OCI-LY1 (cell line): ENCODE measurements around the gene ZNF629.

Source experiments
- H2AFZ ChIP-seq: fragments of 200-600 bp; sonication (generic), shearing (Covaris generic); 2 replicates; pipeline ENCODE4 v1.6.0; 2014; ENCODE audit warnings: antibody characterized with exemption, mild to moderate bottlenecking, low read length
- H3F3A ChIP-seq: fragments of 200-600 bp; sonication (generic), shearing (Covaris generic); 2 replicates; pipeline ENCODE4 v1.6.0; 2014; ENCODE audit warnings: mild to moderate bottlenecking, antibody characterized with exemption, low read length, moderate library complexity; ENCODE audit not compliant: insufficient read depth
- H3K27ac ChIP-seq: fragments of 200-600 bp; sonication (generic); 2 replicates; pipeline ENCODE4 v1.5.1; 2014; ENCODE audit warnings: low read length, mixed run types, mild to moderate bottlenecking, low read depth; ENCODE audit not compliant: poor library complexity, severe bottlenecking
- H3K27me3 ChIP-seq: fragments of 200-600 bp; sonication (generic); 2 replicates; pipeline ENCODE4 v1.6.0; 2014; ENCODE audit warnings: antibody characterized with exemption, mild to moderate bottlenecking, low read length, moderate library complexity; ENCODE audit not compliant: insufficient read depth
- H3K36me3 ChIP-seq: fragments of 200-600 bp; sonication (generic); 2 replicates; pipeline ENCODE4 v1.6.1; 2014; ENCODE audit warnings: mild to moderate bottlenecking, antibody characterized with exemption, low read length, moderate library complexity, mixed read lengths; ENCODE audit not compliant: insufficient read depth
- H3K4me1 ChIP-seq: fragments of 200-600 bp; sonication (generic); 2 replicates; pipeline ENCODE4 v1.5.1; 2014; ENCODE audit warnings: mild to moderate bottlenecking, low read length, moderate library complexity; ENCODE audit not compliant: insufficient read depth, severe bottlenecking
- H3K4me2 ChIP-seq: fragments of 200-600 bp; sonication (generic), shearing (Covaris generic); 2 replicates; pipeline ENCODE4 v1.6.1; 2014; ENCODE audit warnings: low read length
- H3K4me3 ChIP-seq: fragments of 200-600 bp; sonication (generic); 2 replicates; pipeline ENCODE4 v1.5.1; 2014; ENCODE audit warnings: low read length, low read depth, mild to moderate bottlenecking, mixed read lengths; ENCODE audit not compliant: poor library complexity, severe bottlenecking
- H3K79me2 ChIP-seq: fragments of 200-600 bp; shearing (Covaris generic); 2 replicates; pipeline ENCODE4 v1.6.1; 2016; ENCODE audit warnings: mixed run types, low read length, mixed read lengths; ENCODE audit not compliant: insufficient read depth
- H3K9ac ChIP-seq: fragments of 200-600 bp; sonication (generic), shearing (Covaris generic); 2 replicates; pipeline ENCODE4 v1.6.1; 2014; ENCODE audit warnings: mild to moderate bottlenecking, low read length, mixed read lengths
- H3K9me2 ChIP-seq: fragments of 200-600 bp; sonication (generic), shearing (Covaris generic); 2 replicates; pipeline ENCODE4 v1.6.1; 2014; ENCODE audit warnings: low read depth, mild to moderate bottlenecking, low read length, mixed read lengths
- H3K9me3 ChIP-seq: fragments of 200-600 bp; shearing (Covaris generic); 2 replicates; pipeline ENCODE4 v1.6.1; 2014; ENCODE audit warnings: low read length, mixed read lengths
- H4K20me1 ChIP-seq: fragments of 200-600 bp; sonication (generic), shearing (Covaris generic); 2 replicates; pipeline ENCODE4 v1.6.0; 2016; ENCODE audit warnings: mild to moderate bottlenecking, low read length; ENCODE audit not compliant: insufficient read depth
- EZH2 ChIP-seq: fragments of 200-600 bp; sonication (generic), shearing (Covaris generic); IDR thresholded peaks from 2 replicates; pipeline ENCODE4 v1.8.0; 2017; ENCODE audit warnings: borderline replicate concordance, mixed run types, mild to moderate bottlenecking, antibody characterized with exemption, low read length, moderate library complexity, mixed read lengths
- TF ChIP-seq, protein P1 (sequence below): fragments of 200-600 bp; sonication (generic), shearing (Covaris generic); IDR thresholded peaks from 2 replicates; pipeline ENCODE4 v1.5.1; 2017; ENCODE audit warnings: mild to moderate bottlenecking, antibody characterized with exemption, low read length, moderate library complexity, mixed read lengths

ZNF629 gene

DNA sequence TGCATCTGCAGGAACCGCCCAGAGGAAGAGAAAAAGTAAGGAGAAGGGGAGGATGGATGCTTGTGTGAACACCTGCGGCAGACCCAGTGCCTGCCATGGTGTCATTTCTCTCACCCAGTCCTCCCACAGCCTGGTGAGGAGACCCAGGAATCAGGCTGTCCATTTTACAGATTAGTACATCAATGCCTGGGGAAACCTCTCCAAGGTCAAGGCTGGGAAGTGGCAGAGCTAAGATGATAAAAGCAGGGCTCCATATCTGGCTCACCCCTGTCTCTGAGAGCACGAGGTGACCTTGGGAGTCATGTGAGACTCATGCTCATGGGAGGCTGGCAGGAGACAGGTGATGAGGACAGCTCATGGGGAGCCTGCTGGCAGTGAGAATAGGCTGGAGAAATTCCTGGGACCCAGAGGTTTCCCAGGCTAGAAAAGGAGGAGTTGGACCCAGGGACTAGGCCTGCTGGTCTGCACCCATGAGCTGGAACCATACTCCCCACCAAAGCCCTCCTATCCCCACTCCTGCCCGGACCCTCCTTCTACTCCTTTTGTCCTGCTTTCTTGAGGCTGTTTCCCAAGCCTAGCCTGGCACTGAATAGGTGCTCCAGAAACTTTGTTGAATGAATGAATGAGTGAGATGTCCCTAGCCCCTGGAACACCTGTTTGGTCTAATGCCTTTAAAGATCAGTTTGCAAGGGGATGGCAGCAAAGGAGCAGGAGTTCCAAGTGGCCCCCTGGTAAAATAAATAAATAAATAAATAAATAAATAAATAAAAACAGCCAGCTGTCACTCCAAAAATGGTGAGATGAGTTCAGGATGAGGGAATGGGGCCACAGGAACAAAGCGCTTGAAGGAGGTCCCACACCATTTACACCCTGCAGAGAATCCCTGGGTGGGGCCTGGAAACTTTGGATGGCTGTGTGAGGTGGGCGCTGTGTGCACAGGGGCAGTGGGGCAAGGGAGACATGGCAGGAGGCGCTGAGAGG is 1.6 kb downstream of the ZNF629 start:
- no peaks in the 10 kb centered on the region for H3K9me2 ChIP-seq
- no peak overlapping the region for H3K27ac ChIP-seq
- H3K27me3 ChIP-seq, result 0 out of 2 replicates have a peak, but pooled peaks cover 6% of the 10 kb centered on the region
- H2AFZ ChIP-seq, result no peak overlapping the region
- no peak overlapping the region for H3K4me3 ChIP-seq
- H3K4me1 ChIP-seq, result no peaks in the 10 kb centered on the region
- TF ChIP-seq, protein P1, sequence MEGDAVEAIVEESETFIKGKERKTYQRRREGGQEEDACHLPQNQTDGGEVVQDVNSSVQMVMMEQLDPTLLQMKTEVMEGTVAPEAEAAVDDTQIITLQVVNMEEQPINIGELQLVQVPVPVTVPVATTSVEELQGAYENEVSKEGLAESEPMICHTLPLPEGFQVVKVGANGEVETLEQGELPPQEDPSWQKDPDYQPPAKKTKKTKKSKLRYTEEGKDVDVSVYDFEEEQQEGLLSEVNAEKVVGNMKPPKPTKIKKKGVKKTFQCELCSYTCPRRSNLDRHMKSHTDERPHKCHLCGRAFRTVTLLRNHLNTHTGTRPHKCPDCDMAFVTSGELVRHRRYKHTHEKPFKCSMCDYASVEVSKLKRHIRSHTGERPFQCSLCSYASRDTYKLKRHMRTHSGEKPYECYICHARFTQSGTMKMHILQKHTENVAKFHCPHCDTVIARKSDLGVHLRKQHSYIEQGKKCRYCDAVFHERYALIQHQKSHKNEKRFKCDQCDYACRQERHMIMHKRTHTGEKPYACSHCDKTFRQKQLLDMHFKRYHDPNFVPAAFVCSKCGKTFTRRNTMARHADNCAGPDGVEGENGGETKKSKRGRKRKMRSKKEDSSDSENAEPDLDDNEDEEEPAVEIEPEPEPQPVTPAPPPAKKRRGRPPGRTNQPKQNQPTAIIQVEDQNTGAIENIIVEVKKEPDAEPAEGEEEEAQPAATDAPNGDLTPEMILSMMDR, result no peak
- TF ChIP-seq EZH2, result no peak
- H3K4me2 ChIP-seq, result no peak overlapping the region
- H3K79me2 ChIP-seq, result no peaks in the 10 kb centered on the region
- H3F3A ChIP-seq, result no peaks in the 10 kb centered on the region
- H3K9ac ChIP-seq, result no peak overlapping the region
- no peaks in the 10 kb centered on the region for H4K20me1 ChIP-seq
- no peaks in the 10 kb centered on the region for H3K9me3 ChIP-seq
- no peaks in the 10 kb centered on the region for H3K36me3 ChIP-seq

DNA sequence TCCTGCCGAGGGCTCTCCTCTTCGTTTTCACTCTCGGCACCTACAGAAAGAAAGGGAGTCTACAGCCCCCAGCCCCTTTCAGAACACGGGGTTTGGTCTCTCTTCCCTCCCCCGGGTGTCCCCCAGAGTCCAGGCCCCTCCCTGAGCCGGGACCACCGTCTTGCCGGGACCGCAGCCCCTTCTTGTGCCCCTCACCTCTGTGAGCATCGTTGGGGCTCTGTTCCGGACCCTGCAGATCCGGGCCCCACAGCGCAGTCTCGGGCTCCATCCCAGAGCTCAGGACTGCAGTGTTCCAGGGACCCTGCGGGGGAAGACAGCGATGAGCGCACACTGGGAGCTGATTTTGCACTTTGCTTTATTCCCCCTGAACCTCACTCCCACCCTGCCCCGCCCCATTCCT is 2.8 kb downstream of the ZNF629 start:
- Histone ChIP-seq H3K9me2 (no peaks in the 10 kb centered on the region), H3K4me3 (no peak overlapping the region), H3K27me3 (0 out of 2 replicates have a peak, but pooled peaks cover 6% of the 10 kb centered on the region), H4K20me1 (no peaks in the 10 kb centered on the region), H3K9ac (no peak overlapping the region), H3K4me2 (no peak overlapping the region), H2AFZ (no peak overlapping the region), H3K4me1 (no peaks in the 10 kb centered on the region), H3K36me3 (no peaks in the 10 kb centered on the region), H3K79me2 (no peaks in the 10 kb centered on the region), H3F3A (no peaks in the 10 kb centered on the region), H3K9me3 (no peaks in the 10 kb centered on the region), H3K27ac (no peak overlapping the region)
- TF ChIP-seq EZH2, result no peak
- TF ChIP-seq, protein P1, result no peak

GRCh38 chr16:30783280-30784109 is 3.5 kb downstream of the ZNF629 start:
- Histone ChIP-seq H3K4me2 (no peak overlapping the region), H3K27me3 (0 out of 2 replicates have a peak, but pooled peaks cover 6% of the 10 kb centered on the region), H3K4me3 (no peak overlapping the region), H3K9me3 (no peaks in the 10 kb centered on the region), H3K9ac (no peak overlapping the region), H3K4me1 (no peaks in the 10 kb centered on the region), H4K20me1 (no peaks in the 10 kb centered on the region), H3K9me2 (no peaks in the 10 kb centered on the region), H2AFZ (no peak overlapping the region), H3K36me3 (no peaks in the 10 kb centered on the region), H3F3A (no peaks in the 10 kb centered on the region), H3K79me2 (no peaks in the 10 kb centered on the region), H3K27ac (no peak overlapping the region)
- TF ChIP-seq, protein P1, result no peak
